Heart right ventricle (tissue), 16 donors: ENCODE data around the gene RFT1. TPM values are rescaled to one million over a fixed set of nuclear protein-coding genes. Genes with fewer than 3 reads are reported as not detected.

Source experiments
- ATAC-seq, 8 donors: fragments of 200-7000 bp; cut with Tn5 transposase; one replicate each; pipeline ENCODE4 v1.9.1; 2020; ENCODE audit warnings: mild to moderate bottlenecking in 8 of 8, moderate library complexity in 8 of 8, moderate number of reproducible peaks in 1 of 8
- DNase-seq, 2 donors: peaks; one replicate each; pipeline ENCODE4 v3.0.0-alpha.2; 2020
- H3K27ac ChIP-seq, 10 donors: fragments of 200-600 bp; sonication (generic) in 2 of 10; one replicate each; pipeline versions ENCODE4 v1.5.0 to v1.8.0; 2020 to 2022; ENCODE audit warnings: mild to moderate bottlenecking in 3 of 10
- H3K27me3 ChIP-seq, 7 donors: fragments of 200-600 bp; one replicate each; pipeline ENCODE4 v1.8.0; 2021 to 2022; ENCODE audit warnings: mild to moderate bottlenecking in 2 of 7
- H3K36me3 ChIP-seq, 9 donors: fragments of 200-600 bp; sonication (generic) in 1 of 9; one replicate each; pipeline versions ENCODE4 v1.5.0 to v1.8.0; 2020 to 2022; ENCODE audit warnings: mild to moderate bottlenecking in 2 of 9
- H3K4me1 ChIP-seq, 9 donors: fragments of 200-600 bp; sonication (generic) in 1 of 9; one replicate each; pipeline versions ENCODE4 v1.5.0 to v1.8.0; 2020 to 2022; ENCODE audit warnings: mild to moderate bottlenecking in 4 of 9
- H3K4me3 ChIP-seq, 10 donors: fragments of 200-600 bp; sonication (generic) in 2 of 10; one replicate each; pipeline versions ENCODE4 v1.5.0 to v1.8.0; 2020 to 2022; ENCODE audit warnings: mild to moderate bottlenecking in 7 of 10, moderate library complexity in 2 of 10
- H3K9me3 ChIP-seq, 11 donors: fragments of 200-600 bp in 10 of 11; sonication (generic) in 2 of 11; one replicate each; pipeline versions ENCODE4 v1.5.0 to v1.8.0; 2013 to 2022; ENCODE audit warnings: mild to moderate bottlenecking in 2 of 11, control low read depth in 1 of 11, moderate library complexity in 1 of 11
- CTCF ChIP-seq, 9 donors: fragments of 200-600 bp; sonication (generic) in 2 of 9; IDR thresholded peaks; one replicate each; pipeline versions ENCODE4 v1.5.0 to v1.8.0; 2021 to 2022; ENCODE audit warnings: antibody characterized with exemption in 9 of 9, mild to moderate bottlenecking in 5 of 9, moderate library complexity in 1 of 9
- WGBS, 2 donors: extraction: QIAGEN DNeasy Blood & Tissue Kit; methylation state at CpG; one replicate each; pipeline ENCODE4 v1.1.7; 2013; ENCODE audit warnings: inconsistent platforms in 1 of 2; 5-methylcytosine and 5-hydroxymethylcytosine counted together
- intact Hi-C, 10 donors: fragments of 100-400 bp; cut with DNase I; formaldehyde crosslinking; loops; one replicate each; pipeline versions ENCODE4 v1.11.1 to v1.14.2; 2022
- polyA plus RNA-seq, 2 donors: library from polyadenylated mRNA; stranded (reverse); fragments of 200-250 nt; gene quantifications; one replicate each; pipeline ENCODE4 v1.2.3, GENCODE V29; 2013
- total RNA-seq, 10 donors: library from RNA; stranded (reverse); fragmentation: NEBNext Ultra II Directional in 3 of 10; extraction: Animal tissue kit (Norgen Biotek cat#: 25700) in 3 of 10; gene quantifications; one replicate each; pipeline versions ENCODE4 v1.2.1 to v1.2.4, GENCODE V29; 2021 to 2023
- donor health status: Arrhythmogenic right ventricular cardiomyopathy.
- donor health status: ischemic (EF 13 %, LVEDD 7.1; RV severe dilation, severe dysfunction).
- donor health status: healthy with polysubstance abuse.
- donor health status: DM: no; HTN: yes; CAD: no.
- donor health status: DM: no; HTN: no; CAD: no.
- donor health status: ischemic (EF 25% LVEDD 6.9; RV normal size, moderate dysfunction).
- donor health status: ischemic (EF 25% LVEDD 5.7; RV mildly dilated, moderate dysfunction).
- donor health status: healthy.
- donor health status: DM: yes; HTN: yes; CAD: no.
- donor health status: Ischemic cardiomyopathy.
- donor health status: ischemic (EF 35%, LVEDD 5.7; RV mildly dilated, moderate dysfunction).
- donor health status: nonischemic (EF 11% LVEDD 7.7; RV severe dilation, severe dysfunction).
- donor health status: DM: yes; HTN: yes; CAD: no.
- donor health status: PGD.
- donor health status: ischemic (EF 29% LVEDD 5.4; RV normal size, mild dysfunction).
- donor health status: nonischemic (EF 23%, LVEDD 6.1; RV moderate dilation, normal function).

The RFT1 gene
- total and polyA plus RNA-seq, 12 donors: 4.6 to 13.1 (median 9.1) TPM

GRCh38 chr3:53079147-53079546 lies 51.1 kb downstream of the RFT1 start:
- peaks cover 0 to 11% (median 0%) of the 10 kb centered on the region in 9 donors for H3K36me3 ChIP-seq
- no peaks in the 10 kb centered on the region for H3K27me3 ChIP-seq
- DNase-seq (no peak), ATAC-seq (no peak)
- peaks cover 0 to 11% (median 4%) of the 10 kb centered on the region in 9 donors for H3K4me1 ChIP-seq
- H3K27ac ChIP-seq: no peak overlapping the region
- no peak for TF ChIP-seq CTCF (IDR thresholded peaks at IDR 0.05)
- intact Hi-C loops: loop anchor here in 7 of 10 donors (10.0 kb wide), 4 partner anchors 144 to 334 kb away; partner anchors contain the start of genes ITIH1 (in 2 of the 7) and NEK4 (in 2 of the 7)
- 92 to 95% methylated on average over 6 of the region's 6 CpGs for WGBS, 2 donors
- no peak overlapping the region for H3K4me3 ChIP-seq
- H3K9me3 ChIP-seq: no peaks in the 10 kb centered on the region

GRCh38 chr3:53078656-53079055 lies 51.6 kb downstream of the RFT1 start:
- Histone ChIP-seq H3K9me3 (no peaks in the 10 kb centered on the region), H3K27ac (no peak overlapping the region), H3K36me3 (peaks cover 0 to 11% (median 0%) of the 10 kb centered on the region in 9 donors), H3K4me1 (peaks cover 0 to 6% (median under 1%) of the 10 kb centered on the region in 9 donors), H3K4me3 (no peak overlapping the region), H3K27me3 (no peaks in the 10 kb centered on the region)
- 86 to 91% methylated on average over 3 of the region's 3 CpGs for WGBS, 2 donors
- DNase-seq (no peak), ATAC-seq (no peak)
- intact Hi-C loops: loop anchor here in 7 of 10 donors (10.0 kb wide), 4 partner anchors 144 to 334 kb away; partner anchors contain the start of genes ITIH1 (in 2 of the 7) and NEK4 (in 2 of the 7)
- TF ChIP-seq CTCF (IDR thresholded peaks at IDR 0.05): no peak

DNA sequence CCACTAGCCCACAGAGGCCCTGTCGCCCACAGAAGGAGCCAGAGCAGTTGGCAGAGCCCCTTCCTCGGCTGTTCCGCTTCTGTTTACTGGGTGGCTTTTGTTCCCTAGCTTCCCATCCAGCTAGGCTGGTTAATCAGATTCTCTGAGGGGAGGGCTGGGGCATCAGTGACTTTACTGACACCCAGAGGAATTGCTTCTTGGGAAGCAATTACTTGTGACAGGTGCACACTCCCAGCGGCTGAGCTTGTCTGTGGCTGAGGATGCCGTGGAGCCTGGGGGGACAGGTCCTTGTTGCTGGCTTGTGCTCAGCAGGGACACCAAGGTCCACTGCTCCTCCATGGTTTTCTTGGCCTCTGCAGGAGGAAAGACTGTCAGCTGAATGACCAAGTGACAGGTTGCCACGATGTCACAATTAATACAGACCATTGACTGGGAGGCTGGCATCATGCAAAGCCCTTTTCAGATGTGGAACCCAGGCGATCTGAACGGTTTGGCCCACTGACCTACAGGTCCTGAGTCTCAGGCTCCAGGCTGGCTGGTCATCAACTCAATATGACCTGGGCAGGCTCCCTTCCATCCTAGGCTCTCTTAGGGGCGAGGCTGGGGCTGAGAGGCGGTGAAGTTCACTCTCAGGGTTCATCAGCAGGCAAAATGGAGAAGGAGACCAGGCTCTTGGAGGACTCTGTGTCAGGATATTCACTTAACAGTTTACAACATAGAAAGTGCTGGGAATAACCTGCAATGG lies 52.6 kb downstream of the RFT1 start:
- TF ChIP-seq CTCF (IDR thresholded peaks at IDR 0.05): no peak
- H3K27ac ChIP-seq: no peak overlapping the region
- ATAC-seq (no peak), DNase-seq (no peak)
- H3K36me3 ChIP-seq: peaks cover 0 to 11% (median 0%) of the 10 kb centered on the region in 9 donors
- peaks cover 0 to 10% (median 3%) of the 10 kb centered on the region in 9 donors for H3K4me1 ChIP-seq
- H3K27me3 ChIP-seq: no peaks in the 10 kb centered on the region
- H3K4me3 ChIP-seq: no peak overlapping the region
- no peaks in the 10 kb centered on the region for H3K9me3 ChIP-seq
- intact Hi-C loops: loop anchor here in 7 of 10 donors (10.0 kb wide), 4 partner anchors 143 to 333 kb away; partner anchors contain the start of genes ITIH1 (in 2 of the 7) and NEK4 (in 2 of the 7)
- 93 to 95% methylated on average over 10 of the region's 10 CpGs for WGBS, 2 donors

- H3K27me3 ChIP-seq: no peaks in the 10 kb centered on the region
- TF ChIP-seq CTCF (IDR thresholded peaks at IDR 0.05): no peak
- 84 to 87% methylated on average over 3 of the region's 3 CpGs for WGBS, 2 donors
- no peak for DNase-seq
- no peak overlapping the region for H3K4me3 ChIP-seq
- ATAC-seq: no peak
- H3K27ac ChIP-seq: no peak overlapping the region
- peaks cover 0 to 11% (median 0%) of the 10 kb centered on the region in 9 donors for H3K36me3 ChIP-seq
- H3K4me1 ChIP-seq: peaks cover 4 to 20% (median 10%) of the 10 kb centered on the region in 9 donors
- intact Hi-C loops: loop anchor here in 7 of 10 donors (10.0 kb wide), 4 partner anchors 141 to 331 kb away; partner anchors contain the start of genes ITIH1 (in 2 of the 7) and NEK4 (in 2 of the 7)
- H3K9me3 ChIP-seq: no peaks in the 10 kb centered on the region
These were observed 54.5 kb downstream of the RFT1 start for GRCh38 chr3:53075743-53076140.
